Esophagus squamous epithelium (tissue), 4 donors: Measurements from ENCODE around the gene KCTD18.

Experiments
- POLR2A ChIP-seq, 4 donors: fragments of 450-650 bp; IDR thresholded peaks; one replicate each; pipeline ENCODE4 v1.6.1; 2017; ENCODE audit warnings: antibody characterized with exemption in 4 of 4, mild to moderate bottlenecking in 4 of 4, moderate library complexity in 3 of 4
- TF ChIP-seq, protein P1 (sequence below), 6 experiments: fragments of 450-650 bp in 4 of 6; fragments of 200-600 bp in 2 of 6; sonication (generic) in 2 of 6; IDR thresholded peaks; one replicate each; pipeline ENCODE4 v1.5.1; 2016 to 2019; ENCODE audit warnings: antibody characterized with exemption in 6 of 6, mild to moderate bottlenecking in 4 of 6, moderate library complexity in 4 of 6

DNA sequence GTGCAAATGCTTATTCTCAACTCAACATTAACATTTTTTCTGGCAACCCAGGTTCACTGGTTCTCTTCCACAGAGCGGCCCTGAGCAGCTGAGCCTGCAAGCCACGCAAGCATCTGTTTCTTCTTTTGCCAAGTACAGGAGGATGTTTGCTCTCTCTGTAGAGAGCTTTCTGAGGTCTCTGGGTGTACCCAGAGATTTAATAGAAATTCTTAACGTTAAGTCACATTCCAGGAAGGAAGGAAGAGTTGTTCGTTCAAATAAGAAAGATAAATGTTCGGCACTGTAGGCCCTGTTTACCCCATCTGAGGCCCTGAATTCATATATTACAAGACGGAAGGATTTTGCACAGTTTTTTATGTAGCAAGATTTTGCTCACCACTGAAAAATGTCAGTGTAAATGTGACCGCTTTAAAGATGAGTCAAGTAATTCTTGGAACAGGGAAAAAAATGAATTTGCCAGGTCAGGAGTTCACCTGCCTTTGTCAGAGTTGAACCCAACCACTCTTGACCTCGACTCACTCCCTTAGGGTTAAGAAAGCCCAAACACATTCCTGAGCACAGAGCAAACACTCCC, 30.1 kb downstream of the KCTD18 start:
- TF ChIP-seq, protein P1, sequence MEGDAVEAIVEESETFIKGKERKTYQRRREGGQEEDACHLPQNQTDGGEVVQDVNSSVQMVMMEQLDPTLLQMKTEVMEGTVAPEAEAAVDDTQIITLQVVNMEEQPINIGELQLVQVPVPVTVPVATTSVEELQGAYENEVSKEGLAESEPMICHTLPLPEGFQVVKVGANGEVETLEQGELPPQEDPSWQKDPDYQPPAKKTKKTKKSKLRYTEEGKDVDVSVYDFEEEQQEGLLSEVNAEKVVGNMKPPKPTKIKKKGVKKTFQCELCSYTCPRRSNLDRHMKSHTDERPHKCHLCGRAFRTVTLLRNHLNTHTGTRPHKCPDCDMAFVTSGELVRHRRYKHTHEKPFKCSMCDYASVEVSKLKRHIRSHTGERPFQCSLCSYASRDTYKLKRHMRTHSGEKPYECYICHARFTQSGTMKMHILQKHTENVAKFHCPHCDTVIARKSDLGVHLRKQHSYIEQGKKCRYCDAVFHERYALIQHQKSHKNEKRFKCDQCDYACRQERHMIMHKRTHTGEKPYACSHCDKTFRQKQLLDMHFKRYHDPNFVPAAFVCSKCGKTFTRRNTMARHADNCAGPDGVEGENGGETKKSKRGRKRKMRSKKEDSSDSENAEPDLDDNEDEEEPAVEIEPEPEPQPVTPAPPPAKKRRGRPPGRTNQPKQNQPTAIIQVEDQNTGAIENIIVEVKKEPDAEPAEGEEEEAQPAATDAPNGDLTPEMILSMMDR (IDR thresholded peaks at IDR 0.05): no peak
- no peak for TF ChIP-seq POLR2A (IDR thresholded peaks at IDR 0.05)
